Measurements from ENCODE around the gene SMPD4.
"Not testable (repeated sequence)": the region's sequence is repeated elsewhere in the genome, so short reads cannot be mapped to it uniquely, and the experiment has no call there.

- not testable (repeated sequence) for TF ChIP-seq POLR2AphosphoS5, POLR2A (IDR thresholded peaks at IDR 0.05; ENCODE audit: low read depth, low read length)
Measured at GRCh38 chr2:130148515-130148914, 32.9 kb downstream of the SMPD4 start.

Data from GM12891 (cell line).